Esophagus squamous epithelium (tissue), 5 donors: Measurements from ENCODE around the gene CXXC5. TPM values are rescaled to one million over a fixed set of nuclear protein-coding genes. Genes with fewer than 3 reads are reported as not detected.

Experiments used
- DNase-seq: peaks from one replicate; lab custom pipeline; 2025; lab: John Stamatoyannopoulos, UW
- H3K27ac ChIP-seq, 4 donors: fragments of 200-600 bp; sonication (generic); one replicate each; pipeline ENCODE4 v1.5.1; 2016 to 2019; ENCODE audit warnings: mild to moderate bottlenecking in 1 of 4
- H3K27me3 ChIP-seq, 4 donors: fragments of 200-600 bp; sonication (generic); 1 replicate in 3 of 4; 2 replicates in 1 of 4; pipeline versions ENCODE4 v1.5.1 to v1.6.0; 2017 to 2021; ENCODE audit warnings: antibody characterized with exemption in 1 of 4
- H3K36me3 ChIP-seq, 3 donors: fragments of 200-600 bp; sonication (generic); one replicate each; pipeline ENCODE4 v1.5.1; 2016 to 2019
- H3K4me1 ChIP-seq, 3 donors: fragments of 200-600 bp; sonication (generic); one replicate each; pipeline ENCODE4 v1.5.1; 2017 to 2019
- H3K4me3 ChIP-seq, 4 donors: fragments of 200-600 bp; sonication (generic); 1 replicate in 3 of 4; 2 replicates in 1 of 4; pipeline ENCODE4 v1.5.1; 2016 to 2019; ENCODE audit warnings: mild to moderate bottlenecking in 2 of 4, moderate library complexity in 1 of 4
- H3K9me3 ChIP-seq, 3 donors: fragments of 200-600 bp; sonication (generic); one replicate each; pipeline ENCODE4 v1.5.1; 2016 to 2019
- POLR2A ChIP-seq, 4 donors: fragments of 450-650 bp; IDR thresholded peaks; one replicate each; pipeline ENCODE4 v1.6.1; 2017; ENCODE audit warnings: antibody characterized with exemption in 4 of 4, mild to moderate bottlenecking in 4 of 4, moderate library complexity in 3 of 4
- WGBS, 2 donors: methylation state at CpG; one replicate each; pipeline ENCODE4 v1.1.5; 2018; 5-methylcytosine and 5-hydroxymethylcytosine counted together
- intact Hi-C: fragments of 100-400 bp; cut with DNase I; formaldehyde crosslinking; loops from one replicate; pipeline ENCODE4 v1.15.0; 2022
- total RNA-seq, 4 donors: library from RNA; depleted of rRNA; stranded (reverse); fragments of >200 nt; gene quantifications; one replicate each; pipeline ENCODE4 v1.1.0, GENCODE V29; 2016
- TF ChIP-seq, protein P1 (sequence below), 6 experiments: fragments of 450-650 bp in 4 of 6; fragments of 200-600 bp in 2 of 6; sonication (generic) in 2 of 6; IDR thresholded peaks; one replicate each; pipeline ENCODE4 v1.5.1; 2016 to 2019; ENCODE audit warnings: antibody characterized with exemption in 6 of 6, mild to moderate bottlenecking in 4 of 6, moderate library complexity in 4 of 6
- donor health status: DM: yes; HTN: yes; CAD: no.

Gene CXXC5
- total RNA-seq, 4 donors from 2014 or later = 13.9 to 40.4 (median 22.9) TPM

DNA sequence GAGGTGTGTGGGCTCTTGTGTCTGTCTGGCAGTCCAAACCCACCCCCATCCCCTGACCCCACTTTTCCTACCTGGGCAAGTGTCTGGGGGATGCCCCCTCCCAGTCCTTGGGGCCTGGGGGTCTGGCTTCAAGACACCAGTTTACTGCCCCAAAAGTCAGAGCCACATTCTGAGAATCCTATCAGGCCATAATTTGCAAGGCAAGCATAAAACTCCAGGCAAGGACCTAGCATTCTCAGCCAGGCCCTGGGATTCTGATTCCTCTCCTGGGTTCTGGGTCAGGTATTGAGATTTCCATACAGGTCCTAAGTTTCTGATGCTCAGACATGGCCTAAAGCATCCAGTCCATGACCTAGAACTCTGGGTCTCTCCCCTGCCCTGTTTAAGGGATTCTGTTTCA, 33.3 kb downstream of the CXXC5 start:
- no peaks in the 10 kb centered on the region for H3K27me3 ChIP-seq
- no peak overlapping the region for H3K27ac ChIP-seq
- TF ChIP-seq, protein P1, sequence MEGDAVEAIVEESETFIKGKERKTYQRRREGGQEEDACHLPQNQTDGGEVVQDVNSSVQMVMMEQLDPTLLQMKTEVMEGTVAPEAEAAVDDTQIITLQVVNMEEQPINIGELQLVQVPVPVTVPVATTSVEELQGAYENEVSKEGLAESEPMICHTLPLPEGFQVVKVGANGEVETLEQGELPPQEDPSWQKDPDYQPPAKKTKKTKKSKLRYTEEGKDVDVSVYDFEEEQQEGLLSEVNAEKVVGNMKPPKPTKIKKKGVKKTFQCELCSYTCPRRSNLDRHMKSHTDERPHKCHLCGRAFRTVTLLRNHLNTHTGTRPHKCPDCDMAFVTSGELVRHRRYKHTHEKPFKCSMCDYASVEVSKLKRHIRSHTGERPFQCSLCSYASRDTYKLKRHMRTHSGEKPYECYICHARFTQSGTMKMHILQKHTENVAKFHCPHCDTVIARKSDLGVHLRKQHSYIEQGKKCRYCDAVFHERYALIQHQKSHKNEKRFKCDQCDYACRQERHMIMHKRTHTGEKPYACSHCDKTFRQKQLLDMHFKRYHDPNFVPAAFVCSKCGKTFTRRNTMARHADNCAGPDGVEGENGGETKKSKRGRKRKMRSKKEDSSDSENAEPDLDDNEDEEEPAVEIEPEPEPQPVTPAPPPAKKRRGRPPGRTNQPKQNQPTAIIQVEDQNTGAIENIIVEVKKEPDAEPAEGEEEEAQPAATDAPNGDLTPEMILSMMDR (IDR thresholded peaks at IDR 0.05) = no peak
- TF ChIP-seq POLR2A (IDR thresholded peaks at IDR 0.05) = no peak
- no peaks in the 10 kb centered on the region for H3K9me3 ChIP-seq
- intact Hi-C loops = no loop called here
- peaks cover 8 to 56% (median 12%) of the 10 kb centered on the region in 3 donors for H3K36me3 ChIP-seq
- H3K4me1 ChIP-seq = peaks cover 13 to 29% (median 15%) of the 10 kb centered on the region in 3 donors
- DNase-seq = no peak
- no peak overlapping the region for H3K4me3 ChIP-seq

DNA sequence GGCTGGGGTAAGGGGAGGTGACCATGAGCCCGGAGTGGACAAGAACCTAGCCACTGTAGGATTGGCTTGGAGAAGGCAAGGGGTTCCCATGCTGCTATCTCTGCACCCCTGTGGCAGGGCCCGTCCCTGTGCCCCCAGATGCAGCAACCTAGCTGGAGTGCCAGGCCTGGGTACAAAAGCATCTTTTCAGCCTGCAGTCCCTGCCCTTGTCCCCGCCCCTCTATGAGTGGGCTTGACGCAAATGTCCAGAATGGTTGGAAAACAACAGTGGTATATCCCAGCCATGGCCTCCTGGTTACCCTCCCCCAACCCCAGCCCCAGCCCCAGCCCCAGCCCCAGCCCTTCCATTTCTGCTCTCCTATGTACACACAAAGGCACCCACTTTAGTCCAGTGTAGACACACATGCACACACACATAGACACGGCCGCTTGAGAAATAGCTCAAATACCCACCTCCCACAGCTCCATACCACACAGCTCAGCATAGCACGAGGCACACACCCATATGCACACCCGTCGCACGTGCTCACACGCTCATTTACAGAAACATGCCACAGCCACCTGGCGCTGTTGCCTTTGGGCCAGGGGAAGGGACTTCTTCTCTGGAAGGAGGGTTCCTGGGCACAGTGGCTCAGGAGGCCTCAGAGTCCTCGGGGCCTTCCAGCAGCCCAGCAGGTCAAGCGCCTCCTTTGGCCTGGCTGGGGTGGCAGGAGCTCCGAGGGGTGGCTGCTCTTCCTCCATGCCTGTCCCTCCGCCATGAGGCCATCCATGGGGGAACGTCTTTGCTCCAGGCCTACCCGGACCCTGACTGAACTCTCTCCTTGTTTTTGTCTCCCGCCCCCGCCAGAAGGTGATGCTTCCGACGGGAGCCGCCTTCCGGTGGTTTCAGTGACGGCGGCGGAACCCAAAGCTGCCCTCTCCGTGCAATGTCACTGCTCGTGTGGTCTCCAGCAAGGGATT, 34.1 kb downstream of the CXXC5 start:
- DNase-seq = no peak
- 89 to 91% methylated on average over 18 to 20 of the region's 29 CpGs for WGBS, 2 donors
- intact Hi-C loops = no loop called here

DNA sequence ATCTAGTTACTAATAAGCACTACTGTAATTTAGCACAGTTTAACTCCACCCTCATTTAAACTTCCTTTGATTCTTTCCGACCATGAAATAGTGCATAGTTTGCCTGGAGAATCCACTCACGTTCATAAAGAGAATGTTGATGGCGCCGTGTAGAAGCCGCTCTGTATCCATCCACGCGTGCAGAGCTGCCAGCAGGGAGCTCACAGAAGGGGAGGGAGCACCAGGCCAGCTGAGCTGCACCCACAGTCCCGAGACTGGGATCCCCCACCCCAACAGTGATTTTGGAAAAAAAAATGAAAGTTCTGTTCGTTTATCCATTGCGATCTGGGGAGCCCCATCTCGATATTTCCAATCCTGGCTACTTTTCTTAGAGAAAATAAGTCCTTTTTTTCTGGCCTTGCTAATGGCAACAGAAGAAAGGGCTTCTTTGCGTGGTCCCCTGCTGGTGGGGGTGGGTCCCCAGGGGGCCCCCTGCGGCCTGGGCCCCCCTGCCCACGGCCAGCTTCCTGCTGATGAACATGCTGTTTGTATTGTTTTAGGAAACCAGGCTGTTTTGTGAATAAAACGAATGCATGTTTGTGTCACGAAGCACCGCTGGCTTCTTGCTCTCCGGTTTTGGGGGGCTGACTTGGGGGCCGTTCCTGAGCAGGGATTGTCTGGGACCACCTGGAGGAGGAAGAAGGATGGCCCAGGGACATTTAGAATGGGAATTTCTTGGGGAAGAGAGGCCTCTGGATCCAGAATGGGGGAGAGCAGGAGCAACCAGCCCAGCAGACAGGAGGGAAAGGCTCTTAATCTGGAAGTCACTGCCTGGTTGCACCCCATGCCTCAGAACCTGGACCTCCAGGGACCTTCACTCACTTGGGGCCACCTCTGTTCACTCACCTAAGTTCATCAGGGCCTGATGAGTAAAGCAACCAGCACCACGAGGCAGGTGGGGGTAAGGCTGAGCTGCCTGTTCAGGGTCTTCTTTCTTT, 35.4 kb downstream of the CXXC5 start:
- no peak overlapping the region for H3K27ac ChIP-seq
- intact Hi-C loops = no loop called here
- no peaks in the 10 kb centered on the region for H3K9me3 ChIP-seq
- peaks cover 0 to 24% (median 0%) of the 10 kb centered on the region in 3 donors for H3K4me1 ChIP-seq
- peaks cover 8 to 56% (median 12%) of the 10 kb centered on the region in 3 donors for H3K36me3 ChIP-seq
- WGBS, 2 donors = 63 to 64% methylated on average over 15 to 16 of the region's 20 CpGs
- no peak for DNase-seq
- no peak overlapping the region for H3K4me3 ChIP-seq
- H3K27me3 ChIP-seq = no peaks in the 10 kb centered on the region
- TF ChIP-seq, protein P1 (IDR thresholded peaks at IDR 0.05) = no peak
- no peak for TF ChIP-seq POLR2A (IDR thresholded peaks at IDR 0.05)

More for the DNA sequence above, 34.1 kb downstream of the CXXC5 start:
- TF ChIP-seq, protein P1 (IDR thresholded peaks at IDR 0.05) = no peak
- no peak for TF ChIP-seq POLR2A (IDR thresholded peaks at IDR 0.05)
- Histone ChIP-seq H3K4me1 (peaks cover 8 to 26% (median 8%) of the 10 kb centered on the region in 3 donors), H3K27ac (no peak overlapping the region), H3K36me3 (peaks cover 8 to 56% (median 12%) of the 10 kb centered on the region in 3 donors), H3K27me3 (no peaks in the 10 kb centered on the region), H3K9me3 (no peaks in the 10 kb centered on the region), H3K4me3 (no peak overlapping the region)

DNA sequence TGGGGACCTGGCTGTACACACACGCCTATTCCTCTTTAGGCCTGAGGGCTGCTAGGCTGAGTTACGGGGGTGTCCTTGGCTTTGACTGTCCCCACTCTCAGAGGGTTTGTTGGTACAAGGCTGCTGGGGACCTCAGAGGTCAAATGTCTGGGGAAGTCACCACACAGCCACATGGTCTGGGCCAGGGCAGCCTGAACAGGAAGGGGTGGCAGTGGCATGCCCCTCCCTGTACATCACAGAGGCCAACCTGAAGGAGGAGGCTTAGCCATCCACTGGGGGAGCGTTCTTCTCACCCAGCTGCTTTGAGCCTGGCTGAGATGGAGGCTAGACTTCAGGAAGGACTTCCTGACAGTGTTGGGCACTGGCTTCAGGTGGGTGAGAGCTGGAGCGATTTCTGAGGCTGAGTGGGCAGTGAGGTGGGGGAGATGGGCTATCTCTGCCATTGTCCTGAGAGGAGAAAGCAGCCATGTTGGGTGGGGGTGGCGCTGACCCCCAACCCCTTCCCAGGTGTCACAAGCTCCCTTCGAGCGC, 36.3 kb downstream of the CXXC5 start:
- DNase-seq = no peak
- Histone ChIP-seq H3K4me1 (peaks cover 1 to 24% (median 2%) of the 10 kb centered on the region in 3 donors), H3K36me3 (peaks cover 8 to 56% (median 12%) of the 10 kb centered on the region in 3 donors), H3K27ac (no peak overlapping the region), H3K4me3 (no peak overlapping the region), H3K9me3 (no peaks in the 10 kb centered on the region), H3K27me3 (no peaks in the 10 kb centered on the region)
- WGBS, 2 donors = 82 to 100% methylated on average over 1 to 4 of the region's 7 CpGs
- TF ChIP-seq POLR2A (IDR thresholded peaks at IDR 0.05) = no peak
- TF ChIP-seq, protein P1 (IDR thresholded peaks at IDR 0.05) = no peak
- intact Hi-C loops = no loop called here
